HL-60/S4 treated with retinoic acid at 250 ng/mL for 4 days and 3 days (cell line): ENCODE results near the gene PTPRM.

Experiments
- in situ Hi-C: fragments of 300-500 bp; cut with MboI; formaldehyde crosslinking; loops from 2 replicates; pipeline ENCODE4 v1.7.0; 2022; ENCODE audit warnings: low sequenced_read_pairs

PTPRM gene

DNA sequence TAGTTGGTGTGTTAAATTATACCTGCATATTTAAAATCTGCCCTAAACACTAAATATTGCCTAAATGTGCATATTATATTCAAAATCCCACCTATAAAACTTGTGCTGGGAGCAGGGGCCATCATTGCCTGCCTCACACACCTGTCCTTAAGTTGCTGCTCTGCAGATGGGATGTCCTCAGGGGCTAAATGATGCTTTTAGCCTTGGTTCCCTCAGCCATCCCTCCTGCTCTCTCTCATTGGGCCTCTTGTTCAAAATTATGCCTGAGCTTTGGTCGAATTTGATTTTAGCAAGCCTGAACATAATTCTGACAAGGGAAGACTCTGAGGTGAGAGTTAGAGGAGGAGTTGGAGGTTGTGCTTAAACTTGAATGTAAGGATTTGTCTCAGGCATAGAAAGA lies 723.8 kb downstream of the PTPRM start:
- in situ Hi-C loops: no loop called here

DNA sequence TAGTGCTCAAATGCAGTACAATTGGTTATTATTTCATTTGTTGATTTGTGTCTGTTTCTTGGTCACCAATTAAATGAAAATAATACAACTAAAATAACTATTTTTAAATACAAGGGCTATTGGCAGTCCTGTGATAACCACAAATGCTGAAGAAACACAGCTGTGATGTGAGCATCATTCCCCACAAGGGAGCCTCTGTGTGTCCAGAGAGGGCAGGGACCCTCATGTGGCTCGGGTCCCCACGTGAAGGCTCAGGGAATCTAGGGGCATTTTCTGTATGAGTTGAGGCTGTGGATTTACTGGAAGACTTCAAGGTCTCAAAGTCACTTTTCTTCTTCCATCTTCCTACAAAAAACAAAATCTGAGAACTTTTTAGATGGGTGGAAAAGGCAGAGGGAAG lies 726.1 kb downstream of the PTPRM start:
- in situ Hi-C loops: no loop called here

DNA sequence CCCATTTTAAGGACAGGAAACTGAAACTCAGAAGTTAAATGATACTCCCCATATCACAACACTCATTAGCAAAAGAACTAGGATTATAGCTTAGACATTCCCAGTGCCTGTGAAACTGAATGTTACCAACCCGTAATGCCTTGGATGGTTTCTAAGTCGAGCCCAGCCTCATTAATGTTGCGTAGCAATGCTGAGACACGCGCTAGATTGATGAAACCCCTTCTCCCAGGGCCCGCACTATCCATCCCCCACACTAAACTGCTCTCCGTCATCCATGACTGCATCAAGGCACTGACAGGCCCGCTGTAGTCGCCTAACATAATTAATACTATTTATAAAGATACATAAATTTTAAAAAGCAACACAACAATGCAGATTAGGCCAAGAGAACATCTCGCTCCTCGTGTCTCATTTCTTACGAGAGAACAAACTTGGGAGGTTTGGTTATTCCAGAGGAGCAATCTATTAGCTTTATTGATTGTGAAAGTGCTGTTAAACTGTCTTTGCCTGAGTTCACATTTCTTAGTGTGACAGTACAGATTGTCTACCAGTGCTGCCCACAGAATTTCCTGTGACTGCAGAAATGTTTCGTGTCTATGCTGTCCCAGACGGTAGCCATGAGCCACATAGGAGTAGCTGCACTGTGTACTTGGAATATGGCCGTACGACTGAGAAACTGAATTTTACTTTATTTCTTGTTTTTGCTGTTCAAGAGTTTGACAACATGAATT lies 729.9 kb downstream of the PTPRM start:
- in situ Hi-C loops: no loop called here

DNA sequence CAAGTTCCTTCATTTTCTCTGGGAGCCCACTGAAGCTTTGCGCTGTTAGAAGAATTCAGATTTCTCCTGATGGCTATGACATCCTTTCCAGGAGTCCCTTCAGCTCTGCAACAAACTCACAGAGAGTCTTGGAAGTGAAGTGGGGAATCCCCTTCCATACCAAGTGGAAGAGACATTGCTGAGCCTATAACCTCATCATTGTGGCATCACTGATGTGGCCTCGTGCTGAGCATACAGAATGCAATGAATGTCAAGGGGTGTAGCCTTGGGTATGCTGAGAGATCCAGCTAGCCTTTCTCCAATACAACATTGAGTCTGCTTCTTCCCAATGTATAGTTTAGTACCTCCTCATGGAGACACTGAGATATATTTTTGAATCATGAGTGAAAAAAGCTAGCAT lies 731.1 kb downstream of the PTPRM start:
- in situ Hi-C loops: no loop called here

DNA sequence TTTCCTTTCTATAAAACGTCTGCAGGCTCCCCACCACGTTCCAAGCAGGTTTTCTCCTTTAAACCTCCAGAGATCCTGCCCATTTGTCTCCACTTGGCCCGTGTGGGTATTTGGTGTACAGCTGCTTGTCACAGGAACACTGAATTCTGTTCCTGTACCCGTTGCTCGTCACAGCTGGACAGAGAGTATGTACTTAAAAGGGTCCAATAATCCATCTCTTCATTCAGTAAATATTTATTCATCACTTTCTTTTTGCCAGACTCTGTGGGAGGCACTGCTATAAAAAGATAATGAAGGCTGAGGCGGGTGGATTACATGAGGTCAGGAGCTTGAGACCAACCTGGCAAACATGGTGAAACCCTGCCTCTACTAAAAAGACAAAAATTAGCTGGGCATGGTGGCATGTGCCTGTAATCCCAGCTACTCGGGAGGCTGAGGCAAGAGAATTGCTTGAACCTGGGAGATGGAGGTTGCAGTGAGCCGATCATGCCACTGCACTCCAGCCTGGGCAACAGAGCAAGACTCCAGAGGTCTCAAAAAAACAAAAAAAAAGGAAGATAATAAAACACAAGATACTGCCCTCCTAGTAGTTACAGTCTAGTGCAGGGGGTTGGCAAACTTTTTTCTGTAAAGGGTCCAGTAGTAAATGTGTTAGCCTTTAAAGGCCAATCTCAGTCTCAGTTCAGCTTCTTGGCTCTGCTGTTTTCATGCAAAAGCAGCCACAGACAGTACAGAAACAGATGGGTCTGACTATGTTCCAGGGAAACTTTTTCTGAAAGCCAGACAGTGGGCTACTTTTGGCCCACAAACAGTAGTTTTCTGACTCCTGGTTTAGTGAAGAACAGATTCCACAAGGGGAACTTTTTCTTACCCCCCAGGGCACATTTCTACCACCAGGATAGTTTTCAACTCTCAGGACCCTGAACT lies 732.2 kb downstream of the PTPRM start:
- in situ Hi-C loops: no loop called here

DNA sequence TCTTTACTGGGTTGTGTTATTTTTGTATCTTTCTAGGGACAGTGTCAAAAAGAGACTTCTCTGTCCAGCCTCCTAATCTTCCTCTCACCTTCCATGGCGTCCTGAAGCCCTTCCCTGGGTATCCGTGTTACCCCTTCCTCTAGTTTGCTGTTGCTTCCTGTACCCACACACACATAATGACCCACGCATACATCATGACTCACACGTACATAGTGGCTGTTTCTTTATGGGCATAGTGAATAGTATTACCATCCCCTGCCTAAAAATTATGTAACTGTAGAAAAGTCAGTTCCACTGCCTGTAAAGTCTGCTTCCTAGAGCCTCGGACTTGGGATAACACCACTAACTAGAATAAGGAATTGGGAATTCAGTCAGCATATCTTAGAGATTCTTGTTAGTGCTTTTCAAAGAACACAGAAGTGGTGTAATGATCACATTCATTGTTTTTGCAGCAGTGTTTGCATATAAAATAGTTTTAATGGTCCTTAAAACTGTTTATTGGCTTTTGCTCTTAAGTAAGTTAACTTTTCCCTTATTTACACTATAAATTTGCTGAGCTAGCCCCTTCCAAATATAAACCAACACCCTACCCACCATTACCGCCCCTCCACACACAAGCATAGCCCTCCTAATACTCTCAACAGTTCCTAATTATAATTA lies 733.8 kb downstream of the PTPRM start:
- in situ Hi-C loops: no loop called here

DNA sequence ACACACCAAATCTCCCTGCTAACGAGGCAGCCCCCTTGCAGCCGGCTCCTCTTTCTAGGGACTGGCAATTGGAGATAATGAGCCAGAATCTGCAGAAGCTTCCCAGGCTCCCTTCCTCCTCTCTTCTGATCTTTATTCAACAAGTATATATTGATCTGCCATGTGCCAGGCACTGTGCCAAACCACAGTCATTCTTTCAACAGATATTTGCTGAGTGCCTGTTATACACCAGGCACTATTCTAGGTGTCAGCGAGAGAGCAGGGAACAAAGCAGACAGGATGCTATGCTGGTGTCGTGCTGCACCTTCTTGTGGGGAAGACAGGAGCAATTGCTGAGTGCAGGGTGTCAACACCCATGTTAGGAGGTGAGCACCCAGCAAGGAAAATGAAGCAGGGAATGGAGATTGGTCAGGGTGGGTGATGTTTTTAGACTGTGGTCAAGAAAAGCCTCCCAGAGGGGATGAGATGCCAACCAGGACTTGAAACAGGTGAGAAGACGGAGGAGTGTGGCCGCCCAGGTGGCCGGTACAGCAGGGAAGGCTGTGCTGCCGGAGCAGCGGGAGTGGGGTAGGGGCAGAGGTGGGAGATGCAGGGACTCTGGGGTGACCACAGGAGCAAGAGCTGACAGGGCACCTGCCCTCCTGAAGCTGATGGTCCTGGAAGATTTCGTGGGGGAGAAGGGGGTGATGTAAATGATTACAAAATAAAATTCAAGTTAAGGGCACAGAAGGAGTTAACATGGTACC lies 734.5 kb downstream of the PTPRM start:
- in situ Hi-C loops: no loop called here

DNA sequence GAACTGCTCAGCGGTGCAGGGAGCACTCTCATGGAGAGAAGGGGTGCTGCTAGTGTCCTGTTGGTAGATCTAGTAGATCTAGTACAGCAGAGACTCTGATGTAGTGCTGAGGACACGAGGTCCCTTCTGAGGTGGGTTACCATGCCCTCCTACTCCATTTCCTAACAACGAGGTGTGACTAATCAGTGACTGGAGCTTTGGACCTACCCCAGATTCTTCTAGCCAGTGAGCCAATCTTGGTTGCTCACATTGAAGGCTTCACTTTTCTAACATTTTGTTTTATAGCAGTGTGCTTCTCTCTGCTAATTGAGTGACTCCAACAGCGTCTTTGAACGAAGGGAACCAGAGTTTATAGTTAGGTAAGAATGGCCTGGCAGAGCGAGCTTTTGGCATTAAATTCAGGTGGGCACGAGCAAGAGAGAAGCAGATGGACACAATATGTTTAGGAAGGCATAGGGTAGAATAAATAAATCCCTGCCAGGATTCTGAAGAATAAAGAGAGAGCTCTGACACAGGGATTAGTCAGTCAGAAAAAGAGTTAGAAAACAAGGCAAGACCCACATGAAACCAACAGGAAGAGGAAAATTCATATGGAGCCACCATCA lies 736.1 kb downstream of the PTPRM start:
- in situ Hi-C loops: no loop called here

DNA sequence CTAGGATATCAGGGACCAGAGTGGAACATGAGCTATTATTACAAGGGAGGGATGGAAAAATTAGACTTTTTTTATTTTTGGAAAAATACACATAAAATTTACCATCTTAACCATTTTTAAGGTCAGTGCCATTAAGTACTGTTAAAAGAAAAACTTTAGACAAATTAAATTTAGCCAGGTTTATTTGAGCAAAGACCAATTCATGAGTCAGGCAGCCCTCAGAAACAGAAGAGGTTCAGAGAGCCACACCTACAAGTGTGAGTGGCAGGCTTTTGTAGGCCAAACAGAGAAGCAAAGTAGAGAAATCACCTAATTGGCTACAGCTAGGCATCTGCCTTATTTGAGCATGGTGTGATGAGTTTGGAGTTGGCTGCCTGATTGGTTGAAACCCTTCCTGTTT lies 740.8 kb downstream of the PTPRM start:
- in situ Hi-C loops: no loop called here

DNA sequence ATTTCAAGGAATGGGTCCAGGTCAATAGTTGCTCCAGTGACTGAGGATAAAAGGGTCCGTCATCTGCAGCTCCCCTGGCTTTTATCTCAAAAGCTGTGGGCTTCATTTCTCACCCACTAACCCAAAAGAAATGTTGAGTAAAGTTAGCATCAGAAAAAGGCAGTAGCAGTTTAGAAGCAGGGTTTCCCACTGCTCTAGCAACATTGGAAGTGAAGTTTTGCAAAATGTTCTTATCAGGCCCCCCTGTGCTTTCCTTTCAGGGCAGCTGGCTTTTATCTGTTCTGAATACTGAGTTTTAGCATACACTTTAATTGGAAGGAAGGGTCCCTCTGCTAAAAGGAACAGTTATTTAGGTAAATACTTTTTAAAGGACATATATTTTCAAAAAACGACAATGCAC lies 745.9 kb downstream of the PTPRM start:
- in situ Hi-C loops: no loop called here

DNA sequence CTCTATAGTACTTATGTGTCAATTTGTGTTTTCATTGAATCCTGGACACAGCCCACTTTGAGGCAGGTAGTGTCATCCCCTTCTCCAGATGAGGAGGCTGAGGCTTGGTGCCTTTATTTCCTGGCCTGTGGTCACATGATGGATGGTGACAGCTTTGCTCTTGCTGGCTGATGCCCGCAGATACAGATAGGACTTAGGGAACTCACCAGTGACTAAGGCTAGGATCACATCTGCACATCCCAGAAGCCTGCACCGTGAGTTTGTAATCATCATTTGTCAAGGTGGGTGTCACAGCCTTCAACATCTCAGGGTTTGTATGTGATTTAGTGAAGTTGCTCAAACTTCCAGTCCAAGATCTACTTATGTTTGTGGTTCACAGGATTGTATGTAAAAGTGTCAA lies 747.0 kb downstream of the PTPRM start:
- in situ Hi-C loops: no loop called here

DNA sequence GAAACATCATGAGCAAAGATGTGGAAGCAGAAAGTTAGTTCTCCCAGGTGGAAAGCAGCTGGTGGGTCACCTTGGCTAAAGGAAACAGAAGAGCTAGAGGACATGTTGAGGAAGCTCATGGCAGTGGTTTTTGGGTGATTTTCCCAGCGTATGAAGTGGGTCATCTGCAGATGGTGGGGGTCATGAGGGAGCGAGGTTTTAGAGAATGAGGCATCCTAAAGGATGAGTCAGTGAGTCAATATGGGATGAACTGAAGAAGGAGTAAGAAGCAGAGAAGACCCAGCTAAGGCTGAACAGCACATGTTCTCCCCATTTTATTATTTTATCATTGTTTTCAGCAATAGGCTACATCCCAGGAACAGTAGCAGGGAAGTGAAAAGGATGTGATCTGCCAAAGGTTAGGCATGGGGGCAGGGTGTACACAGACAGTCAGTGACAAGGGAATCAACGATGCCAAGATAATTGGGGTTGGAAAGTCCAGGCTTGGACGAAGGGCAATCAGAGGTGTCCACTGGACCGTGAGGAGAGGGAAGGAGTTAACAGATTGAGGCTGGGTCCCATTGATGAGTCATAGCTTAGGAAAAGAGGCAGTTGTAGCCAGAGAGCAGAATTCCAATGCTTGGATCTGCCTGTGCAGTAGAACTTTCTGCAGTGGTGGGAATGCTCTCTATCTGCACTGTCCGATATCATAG lies 752.8 kb downstream of the PTPRM start:
- in situ Hi-C loops: no loop called here

DNA sequence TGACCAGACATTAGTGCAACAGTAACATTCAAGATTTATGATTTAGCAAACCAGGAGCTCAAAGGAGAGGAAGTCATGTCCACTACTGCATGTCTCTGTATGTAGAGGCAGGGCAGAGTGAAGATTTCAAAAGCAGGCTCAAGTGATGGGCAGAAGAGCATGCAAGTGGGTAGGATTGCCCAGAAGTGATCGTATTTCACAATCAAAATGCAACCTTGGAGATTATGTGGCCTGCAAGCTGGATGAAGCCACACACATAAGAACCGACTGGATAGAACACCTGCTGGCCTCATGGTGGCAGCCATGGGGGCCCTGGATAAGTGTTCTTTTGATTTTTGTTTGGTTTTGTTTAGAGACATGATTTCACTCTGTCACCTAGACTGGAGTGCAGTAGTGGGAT lies 755.4 kb downstream of the PTPRM start:
- in situ Hi-C loops: no loop called here

DNA sequence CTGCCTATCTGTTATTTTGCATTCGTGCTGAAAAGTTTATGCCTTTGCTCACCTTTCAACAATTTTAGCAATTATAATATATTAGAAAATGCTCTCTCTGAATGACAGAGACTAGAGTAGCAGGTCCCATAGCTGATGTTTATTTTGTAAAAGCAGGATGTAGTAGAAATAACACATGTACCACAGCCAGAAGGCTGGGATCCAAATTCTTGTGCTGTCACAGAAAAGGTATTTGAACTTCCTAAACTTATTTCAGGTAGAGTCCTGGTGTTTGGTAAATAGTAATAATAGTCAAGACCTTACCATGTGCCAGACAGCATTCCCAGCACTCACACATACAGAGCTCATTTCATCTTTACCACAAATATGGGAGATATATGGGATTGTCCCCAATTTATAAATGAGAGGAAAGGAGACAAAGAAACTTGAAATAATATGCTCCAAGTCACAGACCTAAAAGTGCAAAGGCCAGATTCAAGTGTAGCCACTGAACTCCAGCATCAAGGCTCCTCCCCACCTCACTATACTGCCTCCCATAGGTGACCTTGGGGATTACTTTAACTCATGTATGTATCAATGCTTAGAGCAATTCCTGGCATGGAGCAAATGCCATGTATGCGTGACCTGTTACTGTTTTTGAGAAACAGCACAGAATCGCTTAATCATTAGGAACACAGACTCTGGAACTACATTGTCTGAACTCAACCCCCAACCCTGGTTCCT lies 757.4 kb downstream of the PTPRM start:
- in situ Hi-C loops: no loop called here

DNA sequence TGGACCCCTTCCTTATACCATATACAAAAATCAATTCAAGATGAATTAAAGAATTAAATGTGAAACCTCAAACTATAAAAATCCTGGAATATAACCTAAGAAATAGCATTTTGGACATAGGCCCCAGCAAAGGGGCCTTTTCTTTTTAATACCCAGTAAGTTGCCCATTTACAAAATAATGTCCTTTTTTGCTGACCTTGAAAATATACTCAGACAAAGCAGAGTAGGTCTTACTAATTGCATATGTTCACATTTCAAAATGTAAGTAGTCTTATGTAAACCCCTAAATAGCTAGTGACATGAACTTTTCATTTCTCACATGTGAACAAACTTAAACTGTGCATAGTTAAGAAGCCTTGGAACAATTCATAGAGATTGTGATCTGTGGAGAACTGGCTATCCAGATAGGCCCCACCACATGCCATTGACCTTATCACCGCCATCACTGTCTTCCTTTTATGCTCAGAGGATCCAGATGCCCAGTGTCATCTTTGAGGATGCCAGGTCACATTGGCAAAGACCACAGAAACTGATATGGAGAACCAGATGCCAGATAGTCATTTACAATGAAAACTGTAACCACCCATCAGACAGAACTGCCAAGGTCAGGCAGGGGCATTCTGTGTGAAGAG lies 759.8 kb downstream of the PTPRM start:
- in situ Hi-C loops: no loop called here

DNA sequence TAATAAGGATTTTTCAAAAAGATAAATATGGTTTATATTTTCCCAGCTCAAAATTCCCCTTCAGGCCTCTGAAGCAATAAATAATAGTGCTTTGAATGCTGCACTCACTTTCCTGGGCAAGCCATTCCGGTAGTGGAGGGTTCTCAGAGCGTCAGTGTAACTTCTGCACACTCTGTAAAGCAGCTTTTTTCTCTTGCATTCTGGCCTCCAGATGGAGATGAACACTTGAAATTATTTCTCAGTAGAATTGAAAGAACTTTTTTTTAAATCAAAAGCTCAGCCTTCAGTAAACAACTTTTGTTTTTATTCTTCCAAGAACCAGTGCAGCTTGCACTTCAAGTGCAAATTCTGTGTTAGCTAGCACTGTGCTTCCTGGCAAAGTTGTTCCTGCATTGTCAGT lies 761.0 kb downstream of the PTPRM start:
- in situ Hi-C loops: no loop called here

DNA sequence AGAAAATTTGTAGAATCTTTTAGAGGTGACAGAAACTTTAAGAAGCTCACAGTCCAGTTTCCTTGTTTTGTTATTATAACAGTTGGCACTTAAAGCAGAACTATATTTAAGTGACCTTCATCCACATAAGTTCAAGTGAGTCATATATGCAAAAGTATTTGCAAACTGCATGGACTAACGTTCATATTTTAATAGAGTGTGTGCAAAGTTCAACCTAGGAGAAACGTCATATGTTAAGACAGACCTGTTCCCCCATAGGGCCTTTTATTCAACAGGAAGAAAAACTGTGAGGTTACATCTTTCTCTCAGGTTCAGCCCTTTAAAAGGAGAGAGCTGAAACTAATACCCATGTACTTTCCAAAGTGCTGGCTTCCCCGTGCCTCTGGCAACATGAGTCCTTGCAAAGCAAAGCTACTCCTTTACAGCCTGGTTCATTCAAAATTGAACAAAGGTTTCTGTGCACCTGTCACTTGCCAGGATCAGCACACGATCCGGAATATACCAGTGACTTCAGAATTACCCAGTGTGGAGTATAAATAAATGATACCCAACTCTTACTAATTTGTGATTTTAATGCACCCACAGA lies 762.2 kb downstream of the PTPRM start:
- in situ Hi-C loops: no loop called here

DNA sequence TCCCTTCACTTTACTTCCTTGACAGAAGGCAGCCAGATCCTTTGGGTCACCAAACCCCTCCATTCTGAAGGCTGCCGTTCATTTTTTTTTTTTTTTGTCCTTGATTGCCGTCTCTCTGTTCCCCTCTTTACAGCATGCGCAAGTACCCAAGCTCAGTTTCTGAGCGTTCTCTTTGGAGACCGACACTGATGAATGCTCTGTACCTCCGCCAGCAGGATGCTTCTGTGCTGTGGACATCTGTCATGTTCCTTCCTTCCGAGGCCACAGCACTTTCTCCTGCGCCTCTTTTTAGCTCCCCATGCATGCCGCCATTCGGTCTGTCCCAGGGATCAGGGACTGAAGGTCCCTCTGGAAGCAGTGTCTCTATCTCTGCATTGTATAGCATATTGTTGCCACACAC lies 763.5 kb downstream of the PTPRM start:
- in situ Hi-C loops: no loop called here

DNA sequence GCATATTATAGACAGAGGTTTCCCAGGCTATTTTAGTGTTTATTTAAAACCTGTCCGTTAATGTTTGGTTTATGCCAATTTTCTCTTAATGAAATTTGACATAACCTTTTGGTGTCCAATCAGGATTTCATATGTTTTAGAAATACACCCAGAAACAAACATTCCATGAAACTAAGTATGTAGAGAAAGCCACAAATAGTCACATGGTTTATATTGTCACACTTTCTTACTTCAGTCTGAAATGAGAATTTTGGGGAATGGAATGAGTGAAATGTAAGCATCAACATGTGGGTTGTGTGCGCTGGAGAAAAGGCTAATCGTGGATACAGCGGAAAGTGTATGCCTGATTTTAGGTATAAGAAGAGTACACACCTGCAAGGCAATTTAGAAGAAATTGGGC lies 765.2 kb downstream of the PTPRM start:
- in situ Hi-C loops: no loop called here
